NCI-H1694 (cell line): ENCODE results near the gene SLC26A4.
A peak's percentile ranks its signal among the peaks of the same experiment; 100 is the strongest.

Experiments used
- DNase-seq: peaks from one replicate; lab custom pipeline; 2025; lab: John Stamatoyannopoulos, UW

Gene SLC26A4

DNA sequence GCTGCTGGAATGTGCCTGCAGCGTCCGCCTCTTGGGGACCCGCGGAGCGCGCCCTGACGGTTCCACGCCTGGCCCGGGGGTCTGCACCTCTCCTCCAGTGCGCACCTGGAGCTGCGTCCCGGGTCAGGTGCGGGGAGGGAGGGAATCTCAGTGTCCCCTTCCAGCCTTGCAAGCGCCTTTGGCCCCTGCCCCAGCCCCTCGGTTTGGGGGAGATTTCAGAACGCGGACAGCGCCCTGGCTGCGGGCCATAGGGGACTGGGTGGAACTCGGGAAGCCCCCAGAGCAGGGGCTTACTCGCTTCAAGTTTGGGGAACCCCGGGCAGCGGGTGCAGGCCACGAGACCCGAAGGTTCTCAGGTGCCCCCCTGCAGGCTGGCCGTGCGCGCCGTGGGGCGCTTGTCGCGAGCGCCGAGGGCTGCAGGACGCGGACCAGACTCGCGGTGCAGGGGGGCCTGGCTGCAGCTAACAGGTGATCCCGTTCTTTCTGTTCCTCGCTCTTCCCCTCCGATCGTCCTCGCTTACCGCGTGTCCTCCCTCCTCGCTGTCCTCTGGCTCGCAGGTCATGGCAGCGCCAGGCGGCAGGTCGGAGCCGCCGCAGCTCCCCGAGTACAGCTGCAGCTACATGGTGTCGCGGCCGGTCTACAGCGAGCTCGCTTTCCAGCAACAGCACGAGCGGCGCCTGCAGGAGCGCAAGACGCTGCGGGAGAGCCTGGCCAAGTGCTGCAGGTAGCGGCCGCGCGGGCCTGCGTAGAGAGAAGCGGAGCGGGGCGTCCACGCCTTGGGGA, 645 bp downstream of the SLC26A4 start:
- peak; percentile 19 for DNase-seq

DNA sequence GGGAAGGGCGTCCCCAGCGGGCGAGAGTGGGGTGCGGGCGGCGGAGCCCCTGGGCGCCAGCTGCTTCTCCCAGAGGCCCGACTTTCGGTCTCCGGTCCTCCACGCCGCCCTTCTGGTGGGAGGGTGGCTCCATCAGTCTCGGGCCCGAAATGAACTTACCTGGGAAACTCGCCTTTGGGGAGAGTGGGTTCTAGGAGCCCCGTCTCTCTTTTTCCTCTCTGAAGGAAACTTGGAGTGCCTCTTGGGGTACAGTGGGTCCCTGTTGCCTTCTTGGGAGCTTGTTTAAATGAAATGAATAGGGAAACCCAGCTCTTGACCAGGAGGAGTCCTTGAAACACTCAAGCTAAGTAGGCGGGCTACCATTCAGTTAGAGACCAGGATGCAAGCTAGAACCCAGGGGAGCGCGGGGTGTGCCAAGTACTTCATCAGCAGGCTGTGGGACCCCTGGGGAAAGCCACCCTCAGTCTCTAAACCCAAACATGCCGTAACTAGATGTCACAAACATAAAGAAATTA, 1.3 kb downstream of the SLC26A4 start:
- DNase-seq = no peak

DNA sequence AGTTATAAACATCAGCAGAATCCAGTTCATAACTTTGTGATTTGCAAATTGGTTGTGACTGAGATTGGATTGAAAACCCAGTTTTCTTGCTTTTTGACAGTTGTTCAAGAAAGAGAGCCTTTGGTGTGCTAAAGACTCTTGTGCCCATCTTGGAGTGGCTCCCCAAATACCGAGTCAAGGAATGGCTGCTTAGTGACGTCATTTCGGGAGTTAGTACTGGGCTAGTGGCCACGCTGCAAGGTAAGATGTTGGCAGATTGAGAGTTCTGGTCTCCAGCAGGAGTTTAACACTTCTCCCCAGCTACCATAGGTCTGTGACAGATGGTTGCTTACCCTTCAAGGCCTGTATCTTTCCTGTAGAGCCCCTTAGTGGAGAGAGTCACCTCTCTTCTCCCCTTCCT, 2.6 kb downstream of the SLC26A4 start:
- no peak for DNase-seq

GRCh38 chr7:107666790-107667189, 6.2 kb downstream of the SLC26A4 start:
- no peak for DNase-seq

- DNase-seq = no peak
Measured at GRCh38 chr7:107667341-107667740, 6.7 kb downstream of the SLC26A4 start.

DNA sequence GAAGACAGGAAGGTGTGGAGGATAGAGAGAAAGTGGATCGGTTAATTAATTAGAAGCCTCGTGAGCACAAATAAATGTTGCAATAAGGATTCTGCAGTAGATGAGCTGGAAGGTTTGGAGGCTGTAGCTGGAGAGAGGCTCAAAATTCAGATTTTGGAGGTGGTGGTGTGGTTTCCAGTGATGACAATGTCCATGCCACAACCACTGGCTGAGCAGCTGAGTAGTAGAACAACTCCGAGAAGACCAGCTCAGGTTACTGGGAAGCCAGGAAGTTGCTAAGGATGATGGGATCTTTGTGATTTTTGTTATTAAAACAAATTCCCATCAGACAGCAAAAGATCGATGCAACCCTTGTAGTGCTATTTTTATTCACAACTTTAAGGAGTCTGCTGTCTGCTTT, 7.7 kb downstream of the SLC26A4 start:
- DNase-seq = no peak

DNA sequence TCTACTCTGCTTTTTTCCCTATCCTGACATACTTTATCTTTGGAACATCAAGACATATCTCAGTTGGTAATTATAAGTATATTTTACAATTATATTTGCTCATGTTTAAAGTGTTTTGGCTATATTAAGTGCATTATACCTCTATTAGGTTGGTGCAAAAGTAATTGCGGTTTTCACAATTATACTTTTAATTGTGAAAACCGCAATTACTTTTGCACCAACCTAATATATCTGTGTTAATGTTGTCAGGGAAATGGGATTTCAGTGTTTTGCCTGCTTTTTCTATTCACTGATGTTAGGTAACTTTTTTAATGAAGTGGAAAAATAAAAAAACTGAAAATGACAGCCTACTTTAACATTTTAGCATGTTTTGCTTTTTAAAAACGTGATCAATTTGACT, 11.6 kb downstream of the SLC26A4 start:
- no peak for DNase-seq

GRCh38 chr7:107676249-107676648, 15.6 kb downstream of the SLC26A4 start:
- no peak for DNase-seq

GRCh38 chr7:107678110-107678753, 17.6 kb downstream of the SLC26A4 start:
- no peak for DNase-seq

- no peak for DNase-seq
Measured at GRCh38 chr7:107680478-107680877, 19.9 kb downstream of the SLC26A4 start.

DNA sequence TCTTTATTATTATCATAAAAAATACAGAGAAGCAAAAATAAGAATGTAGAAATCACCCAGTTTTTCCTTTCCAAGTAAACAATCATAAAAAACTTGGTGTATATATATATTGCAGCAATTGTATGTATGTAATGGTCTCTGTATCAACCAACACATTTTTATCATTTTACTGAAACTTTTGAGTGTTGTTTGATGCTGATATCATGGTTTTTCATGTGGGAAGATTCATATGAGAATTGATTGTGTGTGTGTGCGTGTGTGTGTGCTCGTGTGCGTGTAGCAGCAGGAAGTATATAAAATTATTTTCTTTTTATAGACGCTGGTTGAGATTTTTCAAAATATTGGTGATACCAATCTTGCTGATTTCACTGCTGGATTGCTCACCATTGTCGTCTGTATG, 22.3 kb downstream of the SLC26A4 start:
- no peak for DNase-seq

DNA sequence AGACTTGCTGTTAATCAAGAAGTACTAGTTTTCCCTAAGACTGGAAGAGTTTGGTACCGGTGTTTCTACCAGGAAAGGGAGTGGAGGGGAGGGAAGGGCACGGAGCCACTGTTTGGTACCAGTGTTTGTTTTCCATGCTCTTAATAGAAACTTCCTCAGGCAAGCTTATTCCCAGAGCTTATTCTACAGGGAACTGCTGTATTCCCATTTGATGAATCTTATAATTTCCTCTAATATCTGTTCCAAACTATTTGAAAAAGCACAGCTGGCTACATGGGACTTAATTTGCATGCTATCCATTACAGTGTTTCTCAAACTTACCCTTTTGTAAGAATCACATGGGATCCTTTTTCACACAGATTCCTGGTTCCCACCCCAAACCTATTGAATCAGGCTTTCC, 23.7 kb downstream of the SLC26A4 start:
- no peak for DNase-seq

DNA sequence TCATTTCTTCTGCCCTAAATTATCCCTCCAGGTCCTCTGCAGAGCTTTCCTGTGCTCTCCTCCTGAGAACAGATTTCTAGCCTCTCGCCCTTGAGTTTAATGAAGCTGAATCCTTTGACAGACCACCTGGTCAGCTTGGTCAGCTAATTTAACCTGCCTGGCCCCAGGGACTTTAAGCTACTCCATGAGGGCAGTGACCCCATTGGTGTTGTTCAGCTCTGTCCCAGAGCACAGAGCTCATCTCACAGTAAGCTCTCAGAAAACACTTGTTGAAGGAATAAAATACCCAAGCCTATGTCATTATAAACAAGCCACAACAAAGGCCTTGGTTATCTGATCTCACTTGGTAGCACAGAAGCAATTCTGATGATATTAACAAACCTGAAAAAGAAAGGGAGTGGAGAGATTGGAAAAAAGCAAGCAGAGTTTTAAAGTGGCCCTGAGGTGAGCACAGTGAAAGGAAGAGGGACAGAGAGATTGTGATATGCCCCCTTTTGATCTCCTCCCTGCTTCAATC, 24.4 kb downstream of the SLC26A4 start:
- no peak for DNase-seq

DNA sequence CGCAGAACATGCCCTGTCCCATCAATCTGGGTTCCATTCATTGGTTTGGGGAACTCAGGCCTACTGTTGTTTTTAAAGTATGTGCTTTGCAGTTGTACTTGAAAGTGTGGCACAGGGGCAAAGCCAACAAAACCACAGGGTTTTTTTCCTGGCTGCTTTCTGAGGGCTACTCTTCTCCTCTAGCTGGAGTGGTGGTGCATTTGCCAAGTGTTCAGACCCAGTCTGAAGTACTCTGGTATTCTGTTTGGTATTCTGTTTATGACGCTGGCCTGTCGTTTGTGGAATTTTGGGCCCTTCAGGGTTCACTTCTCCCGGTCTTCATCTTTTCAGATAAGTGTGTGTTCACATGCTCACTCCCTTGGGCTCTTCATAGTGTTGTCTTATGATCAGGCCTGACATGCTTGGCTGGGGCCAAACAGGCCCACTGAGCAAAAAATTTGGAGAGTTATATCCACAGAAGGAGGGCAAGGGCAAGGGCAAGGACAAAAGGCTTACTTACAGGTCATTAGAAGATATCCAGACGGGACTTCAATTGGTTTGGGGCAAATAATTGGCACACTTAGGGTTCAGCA, 26.3 kb downstream of the SLC26A4 start:
- no peak for DNase-seq

- no peak for DNase-seq
Measured at GRCh38 chr7:107687656-107688055, 27.0 kb downstream of the SLC26A4 start.

DNA sequence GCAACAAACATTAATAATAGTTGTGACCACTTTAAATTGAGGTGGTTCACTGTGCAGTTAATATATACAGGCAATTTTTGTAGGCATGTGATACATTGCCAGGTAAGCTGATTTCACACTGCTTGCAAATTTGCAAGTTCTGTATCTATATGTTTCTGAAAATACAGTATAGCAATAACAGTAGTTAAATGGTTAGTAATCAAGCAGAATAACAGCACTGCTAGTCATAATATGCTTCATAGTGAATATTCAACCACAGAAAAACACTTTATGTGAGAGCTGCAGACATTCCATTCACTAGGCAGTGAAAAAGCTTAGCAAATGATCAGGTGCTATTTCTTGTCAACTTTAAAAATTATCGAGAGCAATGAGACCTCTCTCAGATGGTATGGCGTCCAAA, 28.9 kb downstream of the SLC26A4 start:
- no peak for DNase-seq

DNA sequence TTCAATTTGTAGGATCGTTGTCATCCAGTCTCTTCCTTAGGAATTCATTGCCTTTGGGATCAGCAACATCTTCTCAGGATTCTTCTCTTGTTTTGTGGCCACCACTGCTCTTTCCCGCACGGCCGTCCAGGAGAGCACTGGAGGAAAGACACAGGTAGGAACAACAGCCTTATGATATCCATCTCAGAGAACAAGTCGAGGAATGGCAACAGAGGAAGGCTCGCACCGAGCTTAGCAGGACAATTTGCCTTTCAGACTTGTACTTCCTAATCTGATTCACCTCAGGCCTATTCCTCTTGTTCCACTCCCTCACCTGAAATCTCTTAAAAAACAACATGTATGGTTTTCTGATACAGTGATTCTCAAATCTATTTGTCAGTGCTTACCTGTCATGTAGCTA, 29.5 kb downstream of the SLC26A4 start:
- DNase-seq = no peak

DNA sequence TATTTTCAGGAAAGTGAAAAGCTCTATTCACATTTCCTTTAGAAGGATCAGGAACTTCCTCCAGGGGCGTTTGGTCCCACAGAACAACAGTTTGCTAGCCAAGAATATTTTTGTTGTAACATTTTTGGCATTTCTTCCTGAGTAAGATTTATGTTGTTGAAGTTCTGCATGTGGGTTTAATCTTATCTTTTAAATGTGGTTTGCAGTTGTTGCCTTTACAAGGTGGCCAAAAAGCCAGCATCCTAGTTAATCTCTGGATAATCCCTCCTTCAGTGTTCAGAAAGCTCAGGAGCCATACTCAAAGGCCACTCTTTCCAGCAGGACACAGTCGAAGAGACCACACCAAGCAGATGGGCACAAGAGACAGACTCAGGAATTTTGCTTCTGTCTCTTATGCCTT, 30.0 kb downstream of the SLC26A4 start:
- no peak for DNase-seq

- peak; percentile 15 for DNase-seq
Measured at GRCh38 chr7:107691716-107692115, 31.1 kb downstream of the SLC26A4 start.

- no peak for DNase-seq
Measured at GRCh38 chr7:107692501-107692900, 31.9 kb downstream of the SLC26A4 start.

DNA sequence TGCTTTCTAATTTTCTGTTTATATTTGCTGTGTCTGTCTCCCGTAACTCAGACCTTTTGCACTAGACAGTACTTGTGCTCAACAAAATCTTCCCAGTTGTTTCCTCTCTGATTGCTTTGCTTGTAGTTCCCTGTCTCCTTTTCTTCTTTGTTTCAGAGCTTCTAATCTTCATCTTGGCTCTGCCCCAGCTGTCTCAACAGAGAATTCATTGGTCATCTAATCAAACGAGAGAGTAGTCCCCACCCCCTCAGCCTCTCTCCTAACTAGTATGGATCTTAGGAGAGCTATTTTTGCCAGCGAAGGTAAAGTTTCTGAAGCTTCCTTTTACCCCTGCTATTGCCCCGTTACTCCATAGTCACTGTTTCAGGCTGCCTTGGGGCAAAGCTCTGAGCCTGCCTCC, 32.8 kb downstream of the SLC26A4 start:
- no peak for DNase-seq

- DNase-seq = peak; percentile 38
Measured at GRCh38 chr7:107694386-107694785, 33.8 kb downstream of the SLC26A4 start.

GRCh38 chr7:107696330-107696946, 35.8 kb downstream of the SLC26A4 start:
- DNase-seq = no peak
